Left forelimb (tissue), 1 donor: Measurements from ENCODE around the gene ROR2.

Source experiments
- DNase-seq: peaks from one replicate; pipeline ENCODE4 v3.0.0-alpha.2; 2018; ENCODE audit warnings: low spot score

The ROR2 gene

GRCh38 chr9:91736898-91737601 is 213.0 kb downstream of the ROR2 start:
- no peak for DNase-seq

DNA sequence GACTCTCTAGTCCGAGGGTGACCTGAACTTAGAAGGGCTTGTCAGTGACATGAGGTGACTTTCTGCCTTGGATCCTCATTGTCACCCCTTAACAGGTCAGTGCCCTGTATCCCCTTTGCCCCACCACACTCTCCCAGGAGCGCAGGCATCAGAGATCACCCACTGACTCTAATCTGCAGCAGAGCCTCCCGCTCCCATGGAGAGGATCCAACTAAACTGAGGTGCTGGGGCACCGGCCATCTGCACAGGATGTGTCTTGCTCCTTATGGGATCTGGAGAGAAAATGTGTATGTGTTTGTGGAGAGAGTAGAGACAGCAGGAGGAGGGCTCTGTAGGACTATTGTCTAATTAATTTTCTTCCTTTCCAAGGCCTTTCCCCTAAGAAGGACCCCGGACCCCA is 213.7 kb downstream of the ROR2 start:
- DNase-seq, result no peak

- DNase-seq, result no peak
These were observed 215.0 kb downstream of the ROR2 start for GRCh38 chr9:91735049-91735448.

DNA sequence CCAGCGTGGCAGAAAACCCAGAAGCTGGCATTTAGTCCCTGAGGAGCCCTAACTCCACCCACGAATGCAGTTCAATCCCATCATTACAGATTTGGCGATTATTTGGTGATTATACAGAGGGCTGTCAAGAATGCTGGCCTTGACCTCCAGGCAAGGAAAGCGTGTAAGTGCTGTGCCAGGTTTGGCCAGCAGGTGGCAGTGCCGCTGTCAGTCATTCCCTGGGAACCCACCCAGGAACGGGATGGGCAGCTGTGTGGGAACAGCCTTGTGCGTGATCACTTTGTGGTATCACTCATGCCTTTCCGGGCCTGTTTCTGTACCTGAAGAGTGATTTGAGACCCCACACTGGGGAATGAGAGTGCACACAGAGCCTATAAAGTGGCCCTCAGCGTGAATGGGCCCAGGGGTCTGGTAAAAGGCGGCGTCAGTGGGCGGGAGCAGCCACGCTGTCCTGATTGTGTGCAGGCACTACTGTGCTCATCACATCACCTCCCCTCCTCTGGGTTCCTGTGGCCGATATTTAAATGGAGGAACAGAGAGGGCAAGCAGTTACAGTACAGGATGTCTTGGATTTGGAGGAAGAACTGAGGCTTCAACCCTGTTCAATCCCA is 215.6 kb downstream of the ROR2 start:
- peak; percentile 81 for DNase-seq

DNA sequence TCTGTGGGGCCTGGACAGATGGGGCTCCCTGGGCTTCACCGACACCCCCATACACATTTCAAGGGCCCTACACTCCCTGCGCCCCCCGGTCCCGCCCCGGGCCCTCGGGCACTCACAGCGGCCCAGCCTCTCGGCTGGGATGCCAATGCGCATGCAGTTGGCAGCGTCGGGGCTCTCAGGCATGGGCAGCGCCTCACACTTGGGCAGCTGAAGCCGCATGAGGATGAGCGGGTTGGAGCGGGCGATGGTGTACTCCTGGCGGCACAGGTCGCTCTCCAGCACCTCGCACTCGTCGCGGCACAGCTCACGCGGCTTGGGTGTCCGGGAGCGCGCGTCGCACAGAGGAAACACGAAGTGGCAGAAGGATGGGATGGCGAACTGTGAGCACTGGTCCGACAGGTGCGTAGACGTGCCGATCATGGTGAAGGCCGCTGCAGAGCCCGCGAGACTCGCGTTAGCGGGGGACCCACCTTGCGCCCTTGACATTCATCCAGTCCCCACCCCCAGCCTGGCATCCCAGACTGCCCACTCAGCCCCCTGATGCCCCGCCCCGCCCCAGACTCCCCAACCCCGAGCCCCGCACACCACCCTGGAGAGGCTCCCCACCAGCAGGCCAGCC is 216.9 kb downstream of the ROR2 start:
- no peak for DNase-seq

GRCh38 chr9:91732187-91733005 is 217.6 kb downstream of the ROR2 start:
- no peak for DNase-seq

DNA sequence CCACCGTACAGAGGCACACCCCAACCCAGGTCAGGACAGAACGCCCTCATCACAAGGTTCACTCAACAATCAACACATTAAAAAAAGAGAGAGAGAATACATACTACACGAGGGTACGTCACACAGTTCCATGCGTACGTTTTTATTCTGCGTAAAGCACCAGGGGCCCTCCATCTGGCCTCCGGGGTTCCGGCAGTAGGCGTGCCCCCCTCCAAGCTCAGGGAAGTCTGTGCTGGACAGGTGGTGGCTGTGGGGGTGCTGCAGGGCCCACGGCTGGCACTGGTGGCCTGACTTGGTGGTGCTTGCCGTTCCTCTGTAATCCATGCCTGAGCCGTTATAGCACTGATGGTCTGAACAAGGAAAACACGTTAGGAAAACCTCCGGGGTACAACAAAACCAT is 219.2 kb downstream of the ROR2 start:
- DNase-seq, result no peak

GRCh38 chr9:91729558-91729842 is 220.5 kb downstream of the ROR2 start:
- no peak for DNase-seq

DNA sequence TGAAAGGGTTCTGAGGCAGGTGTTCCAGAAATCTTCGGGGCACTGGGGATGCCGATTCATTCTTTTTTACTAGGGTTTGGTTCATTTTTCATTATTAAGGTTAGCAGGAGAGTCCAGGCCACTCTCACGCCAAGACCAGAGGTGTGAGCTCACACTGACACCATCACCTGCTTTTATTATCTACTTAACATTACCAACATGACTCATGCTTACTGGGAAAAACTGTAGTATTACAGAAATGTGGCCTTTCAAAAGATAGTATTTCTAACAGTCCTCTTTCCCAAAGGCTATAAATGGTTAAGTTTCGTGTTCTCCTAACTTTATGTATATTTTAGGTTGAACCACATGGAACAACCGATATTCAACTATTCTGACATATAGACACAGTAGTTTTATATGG is 222.1 kb downstream of the ROR2 start:
- DNase-seq, result no peak

- no peak for DNase-seq
These were observed 222.6 kb downstream of the ROR2 start for GRCh38 chr9:91727316-91727861.

DNA sequence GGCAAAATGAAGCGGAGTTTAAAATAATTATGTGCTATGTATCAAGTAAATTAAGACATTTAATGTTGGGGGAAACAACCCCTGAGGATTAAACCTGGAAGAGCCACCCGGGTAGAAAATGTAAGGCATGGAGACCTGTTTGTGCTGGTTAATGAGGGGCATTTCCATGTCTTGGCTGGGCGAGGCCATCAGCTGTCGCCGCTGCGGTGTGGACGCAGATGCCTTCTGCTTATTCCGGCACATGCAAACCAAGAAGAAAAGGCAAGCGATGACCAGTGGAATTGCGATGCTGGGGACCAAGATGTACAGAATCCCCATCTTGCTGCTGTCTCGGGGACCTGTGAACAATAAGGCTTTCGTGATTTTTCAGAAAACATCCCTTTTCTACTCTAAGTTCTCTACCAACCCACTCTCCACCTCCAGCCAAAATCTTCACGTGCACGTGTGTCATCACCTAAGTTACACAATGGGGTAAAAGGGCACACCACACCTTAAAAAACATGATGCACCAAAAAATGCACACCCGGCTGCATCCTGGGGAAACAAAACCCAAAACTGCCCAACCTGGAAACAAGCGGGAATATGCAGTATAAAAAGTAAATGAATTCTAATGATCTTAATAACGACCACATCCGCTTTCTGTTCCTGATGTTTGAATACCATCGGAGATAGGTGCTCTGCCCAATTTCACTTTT is 223.5 kb downstream of the ROR2 start:
- no peak for DNase-seq

- no peak for DNase-seq
These were observed 224.4 kb downstream of the ROR2 start for GRCh38 chr9:91725651-91726050.

- no peak for DNase-seq
These were observed 225.2 kb downstream of the ROR2 start for GRCh38 chr9:91724609-91725505.

GRCh38 chr9:91724068-91724440 is 226.0 kb downstream of the ROR2 start:
- DNase-seq, result no peak

- no peak for DNase-seq
These were observed 226.5 kb downstream of the ROR2 start for GRCh38 chr9:91723420-91724067.

- no peak for DNase-seq
These were observed 229.0 kb downstream of the ROR2 start for GRCh38 chr9:91720751-91721705.

- DNase-seq, result no peak
These were observed 229.7 kb downstream of the ROR2 start for GRCh38 chr9:91720313-91720712.

DNA sequence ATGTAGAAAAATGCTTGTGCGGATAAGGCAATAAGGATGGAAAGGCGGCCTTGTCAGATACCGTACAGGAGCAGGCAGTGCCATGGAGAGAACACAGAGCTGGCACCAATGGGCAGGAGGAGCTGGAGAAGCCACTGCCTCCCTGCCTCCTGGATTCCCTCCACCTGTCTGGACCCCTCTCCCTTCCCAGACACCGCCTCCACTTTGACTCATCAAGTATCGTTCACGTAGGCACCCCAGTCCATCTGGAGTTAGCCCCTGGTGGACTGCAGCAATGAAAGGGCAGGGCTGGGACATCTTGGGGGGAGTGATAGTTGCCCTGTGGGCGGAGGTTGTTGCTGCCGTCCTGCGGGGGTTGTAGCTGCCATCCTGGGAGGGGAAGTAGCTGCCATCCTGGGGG is 232.0 kb downstream of the ROR2 start:
- no peak for DNase-seq

GRCh38 chr9:91716815-91717214 is 233.2 kb downstream of the ROR2 start:
- DNase-seq, result no peak
